Prostate gland (tissue), 2 donors: ENCODE measurements around the gene ZNF70. TPM values are rescaled to one million over a fixed set of nuclear protein-coding genes. Genes with fewer than 3 reads are reported as not detected.

Source experiments
- DNase-seq: peaks from one replicate; pipeline ENCODE4 v3.0.0-alpha.2; 2019; ENCODE audit warnings: low spot score
- H3K27ac ChIP-seq, 2 donors: fragments of 200-600 bp; sonication (generic); 2 replicates each; pipeline ENCODE4 v1.5.1; 2017 to 2019
- H3K27me3 ChIP-seq: fragments of 200-600 bp; sonication (generic); replicated peaks from 2 replicates; pipeline ENCODE4 v1.5.1; 2019; ENCODE audit not compliant: insufficient read depth
- H3K36me3 ChIP-seq, 2 donors: fragments of 200-600 bp; sonication (generic); 1 replicate in 1 of 2; 2 replicates in 1 of 2; pipeline versions ENCODE4 v1.5.1 to v1.8.1; 2017 to 2019
- H3K4me1 ChIP-seq: fragments of 200-600 bp; sonication (generic); replicated peaks from 2 replicates; pipeline ENCODE4 v1.5.1; 2019
- H3K4me3 ChIP-seq, 2 donors: fragments of 200-600 bp; sonication (generic); 2 replicates each; pipeline ENCODE4 v1.5.1; 2017 to 2019
- H3K9me3 ChIP-seq: fragments of 200-600 bp; sonication (generic); 2 replicates; pipeline ENCODE4 v1.5.1; 2017
- CTCF ChIP-seq, 4 experiments: fragments of 200-600 bp in 2 of 4; fragments of 450-650 bp in 2 of 4; sonication (generic) in 2 of 4; IDR thresholded peaks; 1 replicate in 3 of 4; 2 replicates in 1 of 4; pipeline ENCODE4 v1.5.1; 2016 to 2019; ENCODE audit warnings: antibody characterized with exemption in 4 of 4, mild to moderate bottlenecking in 2 of 4, moderate library complexity in 2 of 4
- POLR2A ChIP-seq: fragments of 450-650 bp; IDR thresholded peaks from one replicate; pipeline ENCODE4 v1.6.1; 2016; ENCODE audit warnings: antibody characterized with exemption, mild to moderate bottlenecking
- POLR2AphosphoS5 ChIP-seq: sonication (generic); formaldehyde crosslinking; IDR thresholded peaks from one replicate; pipeline ENCODE4 v1.6.1; 2017; ENCODE audit warnings: antibody characterized with exemption
- WGBS: methylation state at CpG from one replicate; pipeline ENCODE4 v1.1.5; 2018; 5-methylcytosine and 5-hydroxymethylcytosine counted together
- intact Hi-C: fragments of 100-400 bp; cut with DNase I; formaldehyde crosslinking; loops from one replicate; pipeline ENCODE4 v1.14.2; 2022
- total RNA-seq, 2 donors: library from RNA; depleted of rRNA; stranded (reverse); fragments of >200 nt; gene quantifications; one replicate each; pipeline ENCODE4 v1.1.0, GENCODE V29; 2016

Gene ZNF70
- total RNA-seq, 2 donors from 2014 or later: 5.2 to 8.1 TPM

GRCh38 chr22:23697031-23697970 is 53.6 kb downstream of the ZNF70 start:
- H3K4me1 ChIP-seq: no peaks in the 10 kb centered on the region
- no peaks in the 10 kb centered on the region for H3K27me3 ChIP-seq
- WGBS: 90% methylated on average over 10 of the region's 11 CpGs
- intact Hi-C loops: no loop called here
- no peak for TF ChIP-seq POLR2AphosphoS5
- TF ChIP-seq POLR2A: no peak
- TF ChIP-seq CTCF (IDR thresholded peaks at IDR 0.05): no peak
- no peaks in the 10 kb centered on the region for H3K9me3 ChIP-seq
- H3K36me3 ChIP-seq: peaks cover 0 to 2% of the 10 kb centered on the region in 2 donors
- DNase-seq: no peak
- H3K27ac ChIP-seq: no peak overlapping the region
- no peak overlapping the region for H3K4me3 ChIP-seq

- Histone ChIP-seq H3K27ac (no peak overlapping the region), H3K4me1 (no peaks in the 10 kb centered on the region), H3K27me3 (no peaks in the 10 kb centered on the region), H3K9me3 (no peaks in the 10 kb centered on the region), H3K36me3 (peaks cover 0 to 2% of the 10 kb centered on the region in 2 donors), H3K4me3 (no peak overlapping the region)
- no peak for DNase-seq
- TF ChIP-seq POLR2A (no peak), POLR2AphosphoS5 (no peak), CTCF (IDR thresholded peaks at IDR 0.05) (no peak)
- 73% methylated on average over 13 of the region's 13 CpGs for WGBS
- intact Hi-C loops: no loop called here
Measured at GRCh38 chr22:23696326-23696851, 54.5 kb downstream of the ZNF70 start.

GRCh38 chr22:23695571-23696325 is 55.2 kb downstream of the ZNF70 start:
- H3K27ac ChIP-seq: no peak overlapping the region
- WGBS: 93% methylated on average over 19 of the region's 19 CpGs
- TF ChIP-seq POLR2A (no peak), CTCF (IDR thresholded peaks at IDR 0.05) (no peak), POLR2AphosphoS5 (no peak)
- intact Hi-C loops: no loop called here
- no peaks in the 10 kb centered on the region for H3K4me1 ChIP-seq
- peaks cover 0 to 2% of the 10 kb centered on the region in 2 donors for H3K36me3 ChIP-seq
- H3K4me3 ChIP-seq: no peak overlapping the region
- no peak for DNase-seq
- H3K9me3 ChIP-seq: no peaks in the 10 kb centered on the region
- H3K27me3 ChIP-seq: no peaks in the 10 kb centered on the region

GRCh38 chr22:23695141-23695540 is 55.8 kb downstream of the ZNF70 start:
- Histone ChIP-seq H3K9me3 (no peaks in the 10 kb centered on the region), H3K4me1 (no peaks in the 10 kb centered on the region), H3K36me3 (no peaks in the 10 kb centered on the region), H3K27me3 (no peaks in the 10 kb centered on the region), H3K27ac (no peak overlapping the region), H3K4me3 (no peak overlapping the region)
- TF ChIP-seq POLR2AphosphoS5: no peak
- no peak for TF ChIP-seq POLR2A
- TF ChIP-seq CTCF (IDR thresholded peaks at IDR 0.05): no peak
- DNase-seq: no peak
- WGBS: 82% methylated on average over 3 of the region's 3 CpGs
- intact Hi-C loops: no loop called here
